KMS-11 (cell line): Measurements from ENCODE around the gene TTLL6.

Source experiments
- H2AFZ ChIP-seq: fragments of 200-600 bp; sonication (generic); 2 replicates; pipeline ENCODE4 v1.6.1; 2016; ENCODE audit warnings: antibody characterized with exemption, mixed run types, low read depth
- H3K27ac ChIP-seq: fragments of 200-600 bp; sonication (generic); 2 replicates; pipeline ENCODE4 v1.6.1; 2016; ENCODE audit warnings: mild to moderate bottlenecking, mixed run types
- H3K27me3 ChIP-seq: fragments of 200-600 bp; sonication (generic); 2 replicates; pipeline ENCODE4 v1.6.1; 2017; ENCODE audit warnings: mild to moderate bottlenecking, low read depth, mixed run types, moderate library complexity; ENCODE audit not compliant: insufficient read depth
- H3K36me3 ChIP-seq: fragments of 200-600 bp; sonication (generic); 2 replicates; pipeline ENCODE4 v1.6.1; 2017; ENCODE audit warnings: mild to moderate bottlenecking, mixed run types; ENCODE audit not compliant: insufficient read depth
- H3K4me1 ChIP-seq: fragments of 200-600 bp; sonication (generic); 2 replicates; pipeline ENCODE4 v1.6.1; 2016; ENCODE audit warnings: mild to moderate bottlenecking, low read depth, mixed run types; ENCODE audit not compliant: poor library complexity, severe bottlenecking
- H3K4me2 ChIP-seq: fragments of 200-600 bp; sonication (generic); 2 replicates; pipeline ENCODE4 v1.7.0; 2016; ENCODE audit warnings: mild to moderate bottlenecking, mixed run types
- H3K4me3 ChIP-seq: fragments of 200-600 bp; sonication (generic); IDR thresholded peaks from 2 replicates; pipeline ENCODE4 v1.6.1; 2017; ENCODE audit warnings: low read depth, low read length, mixed read lengths; ENCODE audit not compliant: insufficient read depth
- H3K79me2 ChIP-seq: fragments of 200-600 bp; sonication (generic); 2 replicates; pipeline ENCODE4 v1.6.1; 2016; ENCODE audit warnings: low read depth, mixed run types; ENCODE audit not compliant: insufficient read depth
- H3K9ac ChIP-seq: fragments of 200-600 bp; sonication (generic); 2 replicates; pipeline ENCODE4 v1.6.1; 2016; ENCODE audit warnings: mild to moderate bottlenecking, mixed run types
- H4K20me1 ChIP-seq: fragments of 200-600 bp; sonication (generic); 2 replicates; pipeline ENCODE4 v1.6.1; 2016; ENCODE audit warnings: mild to moderate bottlenecking, mixed run types; ENCODE audit not compliant: insufficient read depth
- CTCF ChIP-seq: fragments of 200-600 bp; sonication (generic); conservative IDR thresholded peaks from 2 replicates; pipeline ENCODE4 v1.6.1; 2017; ENCODE audit warnings: low read depth, mild to moderate bottlenecking, antibody characterized with exemption, low read length, moderate library complexity, mixed read lengths

Gene TTLL6

GRCh38 chr17:48729335-48730239 is 87.4 kb downstream of the TTLL6 start:
- H3K9ac ChIP-seq, result no peak overlapping the region
- no peaks in the 10 kb centered on the region for H3K79me2 ChIP-seq
- peak overlapping the region; percentile 75 for H2AFZ ChIP-seq
- H3K27ac ChIP-seq, result no peak overlapping the region
- H3K4me2 ChIP-seq, result no peak overlapping the region
- peaks cover 17% of the 10 kb centered on the region; the same call in 1 of the 2 replicates for H3K27me3 ChIP-seq
- no peak overlapping the region for H3K4me3 ChIP-seq
- H3K36me3 ChIP-seq, result no peaks in the 10 kb centered on the region
- no peak for TF ChIP-seq CTCF
- peaks cover under 1% of the 10 kb centered on the region for H3K4me1 ChIP-seq
- no peaks in the 10 kb centered on the region for H4K20me1 ChIP-seq

- H3K79me2 ChIP-seq, result no peaks in the 10 kb centered on the region
- no peaks in the 10 kb centered on the region for H3K36me3 ChIP-seq
- H3K4me2 ChIP-seq, result peak within 1 kb of the TSS; percentile 46
- no peak within 1 kb of the TSS; the same call in 1 of the 2 replicates for H3K9ac ChIP-seq
- no peak for TF ChIP-seq CTCF
- H4K20me1 ChIP-seq, result no peaks in the 10 kb centered on the region; the same call in 1 of the 2 replicates
- H3K27ac ChIP-seq, result no peak within 1 kb of the TSS
- peaks cover 4% of the 10 kb centered on the region for H3K4me1 ChIP-seq
- H2AFZ ChIP-seq, result peak within 1 kb of the TSS; percentile 75
- H3K4me3 ChIP-seq, result no peak within 1 kb of the TSS
- H3K27me3 ChIP-seq, result peaks cover 8% of the 10 kb centered on the region; the same call in 1 of the 2 replicates
These were observed 88.5 kb downstream of the TTLL6 start, which contains the start of gene HOXB13 for GRCh38 chr17:48728232-48729231. HOXB13 (minus strand) TSS chr17:48728750; CDS start chr17:48728593, 157 bp downstream.

GRCh38 chr17:48727415-48728175 is 89.4 kb downstream of the TTLL6 start:
- H2AFZ ChIP-seq, result peak overlapping the region; percentile 75; the same call in 1 of the 2 replicates

More at GRCh38 chr17:48727415-48728175, 89.4 kb downstream of the TTLL6 start:
- H3K9ac ChIP-seq, result no peak overlapping the region
- peaks cover 4% of the 10 kb centered on the region for H3K4me1 ChIP-seq
- H3K36me3 ChIP-seq, result no peaks in the 10 kb centered on the region
- H3K4me3 ChIP-seq, result no peak overlapping the region
- no peaks in the 10 kb centered on the region; the same call in 1 of the 2 replicates for H4K20me1 ChIP-seq
- H3K27me3 ChIP-seq, result peaks cover 8% of the 10 kb centered on the region; the same call in 1 of the 2 replicates
- TF ChIP-seq CTCF, result no peak
- peak overlapping the region; percentile 46; the same call in 1 of the 2 replicates for H3K4me2 ChIP-seq
- no peaks in the 10 kb centered on the region for H3K79me2 ChIP-seq
- H3K27ac ChIP-seq, result no peak overlapping the region
